ES-I3 (cell line): ENCODE measurements around the gene NELFA.

Experiments
- H3K36me3 ChIP-seq: 2 replicates; pipeline ENCODE4 v1.6.1; 2013; ENCODE audit warnings: mild to moderate bottlenecking, low read length, control low read depth, moderate library complexity; ENCODE audit not compliant: insufficient read depth
- H3K4me1 ChIP-seq: 2 replicates; pipeline ENCODE4 v1.6.1; 2013; ENCODE audit warnings: mild to moderate bottlenecking, control low read depth, low read length; ENCODE audit not compliant: insufficient read depth
- H3K9ac ChIP-seq: 2 replicates; pipeline ENCODE4 v1.6.1; 2013; ENCODE audit warnings: low read depth, mild to moderate bottlenecking, low read length, moderate library complexity
- H3K9me3 ChIP-seq: 2 replicates; pipeline ENCODE4 v1.6.1; 2013; ENCODE audit warnings: mild to moderate bottlenecking, low read length, moderate library complexity; ENCODE audit not compliant: control insufficient read depth, insufficient read depth

The NELFA gene

DNA sequence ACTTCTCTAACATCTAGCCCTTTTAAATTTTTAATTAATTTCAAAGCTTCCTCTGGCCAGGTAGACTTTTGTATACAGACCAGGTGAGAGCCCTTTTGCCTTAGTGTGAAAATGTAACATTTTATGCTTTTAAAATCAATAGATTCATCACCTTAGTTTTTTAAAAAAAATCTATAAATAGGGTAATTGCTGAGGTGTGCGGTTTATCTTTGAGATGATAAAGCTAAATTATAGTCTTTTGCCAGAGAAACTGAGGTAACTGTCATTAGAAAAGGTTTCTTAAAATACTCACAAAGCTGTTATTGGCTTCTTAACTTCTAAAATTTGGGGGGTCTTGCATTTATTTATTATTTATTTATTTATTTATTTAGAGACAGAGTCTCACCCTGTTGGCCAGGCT is 62.9 kb downstream of the NELFA start:
- no peaks in the 10 kb centered on the region for H3K9me3 ChIP-seq
- H3K9ac ChIP-seq = no peak overlapping the region
- no peaks in the 10 kb centered on the region for H3K4me1 ChIP-seq
- H3K36me3 ChIP-seq = peaks cover 23% of the 10 kb centered on the region

DNA sequence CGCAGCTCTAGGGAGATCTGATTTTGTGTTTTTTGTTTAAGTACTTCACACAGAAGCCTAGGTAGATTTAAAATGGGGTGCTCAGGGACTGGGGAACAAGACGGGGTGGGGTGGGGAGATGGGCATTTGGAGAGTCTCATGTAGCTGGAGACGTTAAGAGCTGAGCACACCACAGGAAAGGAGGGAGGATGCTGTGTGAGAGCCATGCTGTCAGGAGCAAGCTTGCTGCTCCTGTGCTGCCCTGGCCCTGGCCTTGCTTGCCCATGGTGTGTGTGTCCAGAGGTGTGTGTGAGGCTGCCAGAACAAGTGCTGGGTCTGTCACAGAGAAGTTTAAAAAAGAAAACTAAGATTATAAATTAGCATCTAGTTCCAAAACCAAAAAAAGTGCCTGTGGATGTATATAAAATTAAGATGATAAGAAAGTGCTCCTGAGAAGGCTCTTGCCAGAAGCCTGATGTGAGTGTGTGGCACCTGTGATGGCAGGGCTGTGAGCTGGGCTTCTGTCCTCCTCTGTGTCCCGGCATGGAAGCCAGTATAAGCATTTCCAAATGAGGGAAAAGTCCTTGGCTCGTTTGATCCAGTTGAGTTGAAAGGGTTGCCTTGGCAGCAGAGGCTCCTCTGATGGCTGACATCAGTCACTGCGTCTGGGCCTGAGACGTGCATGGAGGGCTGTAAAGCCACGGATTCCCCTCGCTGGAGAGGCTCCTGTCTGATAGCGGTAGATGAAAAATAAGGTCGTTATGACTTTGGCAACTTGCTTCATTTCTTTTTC is 63.5 kb downstream of the NELFA start:
- Histone ChIP-seq H3K9ac (no peak overlapping the region), H3K4me1 (no peaks in the 10 kb centered on the region), H3K36me3 (peaks cover 23% of the 10 kb centered on the region), H3K9me3 (no peaks in the 10 kb centered on the region)

DNA sequence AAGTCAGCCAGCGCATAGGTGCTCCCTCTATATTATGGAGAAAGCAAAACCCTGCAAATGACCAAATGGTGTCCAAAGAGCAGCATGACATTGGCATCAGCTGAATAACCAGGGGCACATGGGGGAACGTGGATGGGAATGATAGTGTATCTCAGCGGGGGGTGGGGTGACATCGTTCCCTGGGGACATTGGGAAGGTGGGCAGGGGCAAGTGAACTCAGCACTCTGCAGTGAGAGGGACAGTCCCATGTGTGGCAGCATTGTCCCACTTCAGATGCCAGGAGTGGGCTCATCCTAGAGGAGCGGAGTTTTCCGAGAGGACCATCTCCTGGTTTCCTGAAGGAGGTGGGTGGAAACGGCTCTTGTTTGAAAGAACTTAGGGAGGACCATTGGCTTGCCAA is 64.8 kb downstream of the NELFA start:
- no peaks in the 10 kb centered on the region for H3K4me1 ChIP-seq
- no peaks in the 10 kb centered on the region for H3K9me3 ChIP-seq
- H3K9ac ChIP-seq = no peak overlapping the region
- peaks cover 23% of the 10 kb centered on the region for H3K36me3 ChIP-seq

DNA sequence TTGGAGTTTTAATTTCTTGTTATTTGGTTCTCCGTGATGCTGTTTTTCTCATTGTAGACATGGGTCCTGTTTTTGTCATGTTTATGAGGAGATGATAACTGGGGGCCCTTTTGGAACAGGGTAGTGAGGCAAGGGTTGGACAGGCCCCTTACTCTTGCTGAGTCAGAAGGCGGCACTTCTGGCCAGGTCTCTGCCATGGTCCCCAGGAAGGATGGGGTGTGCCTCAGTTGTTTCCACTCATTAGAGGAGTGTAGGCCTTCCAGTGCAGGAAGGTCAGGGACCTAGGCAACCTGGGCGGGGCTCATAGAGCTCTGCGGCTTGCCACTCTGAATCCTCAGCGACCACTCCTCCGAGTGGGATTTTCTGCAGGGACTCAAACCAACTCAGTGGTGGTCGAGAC is 68.2 kb downstream of the NELFA start:
- no peaks in the 10 kb centered on the region for H3K4me1 ChIP-seq
- H3K9ac ChIP-seq = no peak overlapping the region
- peaks cover 23% of the 10 kb centered on the region for H3K36me3 ChIP-seq
- H3K9me3 ChIP-seq = no peaks in the 10 kb centered on the region

DNA sequence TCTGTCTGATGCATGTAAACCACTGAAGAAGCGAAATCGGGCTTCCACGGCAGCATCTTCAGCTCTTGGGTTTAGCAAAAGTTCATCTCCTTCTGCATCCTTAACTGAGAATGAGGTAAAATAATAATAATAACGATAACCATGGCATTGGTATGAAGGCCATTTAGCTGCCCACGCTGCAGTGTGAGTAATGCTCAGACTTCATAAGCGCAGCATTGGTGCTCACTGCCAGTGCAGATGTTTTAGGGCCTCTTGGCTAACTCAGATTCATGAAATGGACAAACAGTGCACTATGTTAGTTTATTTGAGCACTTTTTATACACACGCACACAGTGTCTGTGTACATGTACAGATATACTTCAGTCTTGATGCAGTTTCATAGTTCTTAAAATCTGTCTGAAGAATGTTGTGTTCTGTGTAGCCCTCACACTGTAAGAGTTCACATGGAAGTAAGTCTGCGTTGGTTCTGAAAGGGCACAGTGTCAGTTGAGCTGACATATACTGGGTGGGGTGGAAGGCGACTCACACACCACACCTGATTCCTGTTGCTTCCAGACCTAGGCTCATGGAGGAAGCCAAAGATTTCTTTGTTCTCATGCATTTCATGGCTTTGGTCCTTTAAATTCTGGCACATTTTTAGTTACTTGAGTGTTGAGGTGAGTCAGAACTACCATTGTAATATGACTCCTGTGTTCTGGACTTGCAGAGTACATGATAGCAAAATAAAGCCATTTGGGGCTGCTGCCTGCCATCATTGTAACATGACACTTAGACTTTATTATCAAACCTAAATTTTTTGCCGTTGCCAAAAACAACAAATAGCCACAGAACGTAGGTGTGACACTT is 68.9 kb downstream of the NELFA start:
- Histone ChIP-seq H3K36me3 (peaks cover 20% of the 10 kb centered on the region), H3K9me3 (no peaks in the 10 kb centered on the region), H3K4me1 (no peaks in the 10 kb centered on the region), H3K9ac (no peak overlapping the region)

DNA sequence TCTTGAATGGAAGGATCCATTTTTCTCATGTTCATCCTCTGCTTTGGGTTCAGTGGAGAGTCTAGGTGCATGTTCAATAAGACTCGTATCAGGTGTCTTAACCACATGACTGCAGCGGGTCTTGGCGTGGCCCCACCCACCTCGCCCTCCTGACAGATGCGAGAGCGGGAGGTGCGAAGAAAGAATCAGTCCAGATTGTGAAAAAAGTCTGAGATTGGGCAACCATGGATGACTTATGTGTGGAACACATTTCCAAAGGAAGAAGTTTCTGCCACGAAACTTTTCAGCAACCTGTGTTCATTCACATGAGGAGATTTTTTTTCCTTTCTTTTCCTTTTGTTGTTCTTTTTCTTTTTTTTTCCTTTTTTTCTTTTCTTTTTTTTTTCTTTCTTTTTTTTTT is 70.7 kb downstream of the NELFA start:
- Histone ChIP-seq H3K9ac (no peak overlapping the region), H3K36me3 (peaks cover 13% of the 10 kb centered on the region), H3K4me1 (no peaks in the 10 kb centered on the region), H3K9me3 (no peaks in the 10 kb centered on the region)

DNA sequence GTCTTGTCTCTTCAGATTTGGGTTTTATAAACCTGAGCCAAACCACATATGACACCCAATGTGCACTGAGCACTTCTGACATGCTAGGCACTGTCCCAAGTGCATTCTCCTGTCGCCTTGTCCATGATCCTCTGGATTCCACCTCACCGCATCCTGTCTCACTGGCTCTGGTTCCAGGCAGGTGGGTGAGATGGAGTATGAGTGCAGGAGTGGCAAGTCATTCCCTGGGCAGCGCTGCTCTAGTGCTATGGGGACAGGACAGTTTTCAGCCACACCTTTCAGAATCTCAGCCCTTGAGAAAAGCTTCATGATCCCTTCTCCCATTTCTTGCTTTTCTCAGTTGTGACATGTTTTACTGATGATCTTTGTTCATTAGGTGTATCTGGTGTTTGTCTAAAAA is 71.2 kb downstream of the NELFA start:
- no peaks in the 10 kb centered on the region for H3K9me3 ChIP-seq
- H3K36me3 ChIP-seq = peaks cover 8% of the 10 kb centered on the region
- no peaks in the 10 kb centered on the region for H3K4me1 ChIP-seq
- no peak overlapping the region for H3K9ac ChIP-seq

DNA sequence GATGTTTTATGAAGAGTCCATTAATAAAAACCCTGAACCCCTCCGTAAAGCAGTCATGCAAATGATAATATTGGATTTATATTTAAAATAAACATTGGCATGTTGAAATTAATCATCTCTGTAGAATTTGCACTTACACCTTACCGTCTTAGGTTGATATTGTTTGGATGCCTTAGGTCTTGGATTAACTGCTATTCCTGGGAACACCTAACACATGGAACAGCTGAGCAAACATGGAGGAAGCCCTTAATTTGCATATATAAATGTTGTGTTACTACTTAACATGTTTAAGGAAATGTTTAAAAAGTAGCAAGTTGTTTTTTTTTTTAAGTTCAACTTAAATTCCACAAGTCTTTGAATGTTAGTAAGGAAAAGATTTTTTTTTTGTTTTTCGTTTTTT is 75.1 kb downstream of the NELFA start:
- Histone ChIP-seq H3K9ac (no peak overlapping the region), H3K9me3 (no peaks in the 10 kb centered on the region), H3K36me3 (peaks cover 5% of the 10 kb centered on the region), H3K4me1 (no peaks in the 10 kb centered on the region)

DNA sequence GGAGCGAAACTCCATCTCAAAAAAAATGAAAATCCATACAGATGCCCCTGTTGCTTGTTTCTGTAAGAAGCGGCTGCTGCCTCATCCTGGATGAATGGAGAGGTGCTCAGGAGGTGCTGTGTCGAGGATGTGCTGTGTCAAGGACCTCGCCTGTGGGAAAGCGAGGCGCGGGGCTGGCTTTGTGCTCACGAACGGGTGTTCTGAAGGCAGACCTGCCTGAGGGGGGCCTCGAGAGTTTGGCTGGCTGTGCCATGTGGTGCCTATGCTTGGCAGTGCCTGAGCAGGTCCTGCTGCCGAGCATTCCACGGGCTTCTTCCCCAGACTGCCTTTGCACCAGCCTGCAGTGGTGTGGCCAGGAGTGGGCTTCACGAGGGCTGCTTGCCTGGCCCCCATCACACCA is 76.0 kb downstream of the NELFA start:
- Histone ChIP-seq H3K9ac (no peak overlapping the region), H3K36me3 (peaks cover 5% of the 10 kb centered on the region), H3K9me3 (no peaks in the 10 kb centered on the region), H3K4me1 (no peaks in the 10 kb centered on the region)
